Measurements from ENCODE around the gene PLEKHA5. TPM values are rescaled to one million over a fixed set of nuclear protein-coding genes. Genes with fewer than 3 reads are reported as not detected.

PLEKHA5 gene
- total and polyA plus RNA-seq, 2 of the 4 experiments (the other 2 are of a cell fraction), result 5.3 to 12.2 TPM

DNA sequence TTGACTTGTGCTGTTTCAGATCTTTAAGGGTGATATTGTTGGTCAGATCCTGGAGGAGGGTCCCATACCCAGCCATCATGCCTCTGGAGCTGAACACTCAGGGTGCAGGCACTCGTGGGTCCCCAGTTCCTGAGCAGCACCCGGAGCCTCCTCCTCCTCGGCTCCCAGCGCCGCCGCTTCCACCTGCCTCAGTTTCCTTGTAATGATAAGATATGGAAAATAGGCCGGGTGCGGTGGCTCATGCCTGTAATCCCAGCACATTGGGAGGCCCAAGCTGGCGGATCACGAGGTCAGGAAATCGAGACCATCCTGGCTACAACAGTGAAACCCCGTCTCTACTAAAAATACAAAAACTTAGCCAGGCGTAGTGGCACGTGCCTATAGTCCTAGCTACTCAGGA, 289.6 kb downstream of the PLEKHA5 start:
- Histone ChIP-seq H3K36me3 (ENCODE audit: control insufficient read depth, insufficient read depth, low read length) (no peaks in the 10 kb centered on the region), H3K56ac (ENCODE audit: extremely low read depth, insufficient read depth, low read length) (no peak overlapping the region), H4K5ac (ENCODE audit: low read depth, low read length) (no peak overlapping the region), H3K4me2 (ENCODE audit: low read depth, low read length) (no peak overlapping the region), H3K18ac (ENCODE audit: low read depth, low read length) (no peak overlapping the region), H4K8ac (ENCODE audit: low read depth in 2 of 2, low read length in 2 of 2) (no peak overlapping the region), H2BK15ac (ENCODE audit: low read depth, low read length) (no peak overlapping the region), H2AK5ac (ENCODE audit: low read depth, low read length) (no peak overlapping the region), H3K27ac (ENCODE audit: insufficient read depth, low read length) (no peak overlapping the region), H2BK20ac (ENCODE audit: low read depth, low read length) (no peak overlapping the region), H3K14ac (replicated peaks; ENCODE audit: low read depth, low read length) (no peak overlapping the region), H3K4me3 (ENCODE audit: insufficient read depth, low read depth, low read length) (no peak overlapping the region), H3K9ac (ENCODE audit: low read depth, low read length) (no peak overlapping the region), H3K4me1 (ENCODE audit: control insufficient read depth, insufficient read depth, low read length) (no peaks in the 10 kb centered on the region), H2BK5ac (ENCODE audit: low read depth, low read length, poor library complexity, severe bottlenecking) (no peak overlapping the region), H3K9me1 (ENCODE audit: insufficient read depth, low read length) (peaks cover 6% of the 10 kb centered on the region; the same call in 1 of the 2 replicates), H2AK9ac (replicated peaks; ENCODE audit: low read depth, low read length, poor library complexity) (no peak overlapping the region), H3K79me1 (ENCODE audit: low read depth in 1 of 2, low read length in 2 of 2) (no peaks in the 10 kb centered on the region), H4K91ac (ENCODE audit: insufficient read depth, low read depth, low read length) (no peak overlapping the region), H2AFZ (replicated peaks; ENCODE audit: low read length, poor library complexity) (no peak overlapping the region), H3K9me3 (ENCODE audit: control insufficient read depth, insufficient read depth, low read length) (no peaks in the 10 kb centered on the region), H4K20me1 (ENCODE audit: insufficient read depth, low read length) (no peaks in the 10 kb centered on the region), H3K27me3 (ENCODE audit: control insufficient read depth, insufficient read depth, low read length) (no peaks in the 10 kb centered on the region), H3K4ac (ENCODE audit: low read depth, low read length) (no peak overlapping the region), H3K23ac (ENCODE audit: low read depth, low read length) (no peak overlapping the region), H2BK120ac (ENCODE audit: low read depth, low read length) (no peak overlapping the region)
- in situ Hi-C loops (cut with MboI; ENCODE audit: low sequenced_read_pairs), result no loop called here
- WGBS, 2 experiments (ENCODE audit: extremely low coverage in 2 of 2, insufficient read length in 1 of 2), result no CpG with 5 or more reads among the region's 14 CpGs
- intact Hi-C loops (cut with micrococcal nuclease), result no loop called here
- DNase-seq (no peak), ATAC-seq (ENCODE audit: low read depth) (no peak)
- no TSS peak for BruUV-seq (replicated peaks)
- TF ChIP-seq CHD1 (IDR thresholded peaks at IDR 0.05; ENCODE audit: low read depth, low read length) (no peak), RCOR1 (IDR thresholded peaks at IDR 0.05; ENCODE audit: insufficient replicate concordance, low read length) (no peak), CEBPB (IDR thresholded peaks at IDR 0.05; ENCODE audit: low read depth, low read length) (no peak)
- ChIA-PET POLR2A (ENCODE audit: unreplicated experiment) (interaction anchor here (0.6 kb wide), 1 partner anchor 38 kb away, joined by 3 read pairs; no protein-coding TSS in a partner anchor), CTCF (interaction anchor here (1.3 kb wide), 1 partner anchor 82 kb away, joined by 3 read pairs; no protein-coding TSS in a partner anchor)
- dilution Hi-C loops (cut with HindIII; ENCODE audit: low sequenced_read_pairs, unreplicated experiment), result no loop called here

Measured in IMR-90 (cell line).